Spleen (tissue), 11 donors: ENCODE measurements around the gene APOL4. TPM values are rescaled to one million over a fixed set of nuclear protein-coding genes. Genes with fewer than 3 reads are reported as not detected.

Experiments used
- DNase-seq: peaks from one replicate; pipeline ENCODE4 v3.0.0-alpha.2; 2020
- H3K27ac ChIP-seq, 8 donors: fragments of 200-600 bp; sonication (generic) in 7 of 8; 1 replicate in 4 of 8; 2 replicates in 4 of 8; pipeline versions ENCODE4 v1.5.0 to v1.8.0; 2016 to 2021; ENCODE audit warnings: inconsistent platforms in 4 of 8, mild to moderate bottlenecking in 4 of 8, moderate library complexity in 1 of 8
- H3K27me3 ChIP-seq, 7 donors: fragments of 200-600 bp; sonication (generic) in 6 of 7; replicated peaks in 1 of 7; 1 replicate in 4 of 7; 2 replicates in 3 of 7; pipeline versions ENCODE4 v1.5.0 to v1.8.0; 2016 to 2021; ENCODE audit warnings: inconsistent platforms in 3 of 7, mild to moderate bottlenecking in 1 of 7
- H3K36me3 ChIP-seq, 6 donors: fragments of 200-600 bp; sonication (generic) in 5 of 6; 1 replicate in 4 of 6; 2 replicates in 2 of 6; pipeline versions ENCODE4 v1.5.0 to v1.8.0; 2016 to 2021; ENCODE audit warnings: inconsistent platforms in 2 of 6
- H3K4me1 ChIP-seq, 6 donors: fragments of 200-600 bp; sonication (generic) in 5 of 6; 1 replicate in 3 of 6; 2 replicates in 3 of 6; pipeline versions ENCODE4 v1.5.0 to v1.8.0; 2016 to 2021; ENCODE audit warnings: inconsistent platforms in 3 of 6
- H3K4me3 ChIP-seq, 8 donors: fragments of 200-600 bp; sonication (generic) in 7 of 8; 1 replicate in 4 of 8; 2 replicates in 4 of 8; pipeline versions ENCODE4 v1.5.0 to v1.8.0; 2016 to 2021; ENCODE audit warnings: inconsistent platforms in 4 of 8, mild to moderate bottlenecking in 4 of 8, moderate library complexity in 2 of 8
- H3K9me3 ChIP-seq, 8 donors: fragments of 200-600 bp; sonication (generic) in 7 of 8; 1 replicate in 4 of 8; 2 replicates in 4 of 8; pipeline versions ENCODE4 v1.5.0 to v1.8.0; 2016 to 2021; ENCODE audit warnings: inconsistent platforms in 4 of 8
- CTCF ChIP-seq, 11 experiments: fragments of 200-600 bp in 7 of 11; fragments of 450-650 bp in 4 of 11; sonication (generic) in 4 of 11; IDR thresholded peaks in 8 of 11; conservative IDR thresholded peaks in 3 of 11; 1 replicate in 7 of 11; 2 replicates in 4 of 11; pipeline versions ENCODE4 v1.4.0 to v1.8.0; 2016 to 2021; ENCODE audit warnings: antibody characterized with exemption in 11 of 11, inconsistent platforms in 4 of 11, mild to moderate bottlenecking in 1 of 11
- POLR2A ChIP-seq, 3 donors: fragments of 450-650 bp; IDR thresholded peaks; one replicate each; pipeline ENCODE4 v1.5.1; 2017; ENCODE audit warnings: antibody characterized with exemption in 3 of 3, mild to moderate bottlenecking in 1 of 3
- POLR2AphosphoS5 ChIP-seq, 3 donors: sonication (generic); formaldehyde crosslinking; IDR thresholded peaks; one replicate each; pipeline ENCODE4 v1.5.1; 2017; ENCODE audit warnings: antibody characterized with exemption in 3 of 3
- WGBS, 5 donors: extraction: QIAGEN DNeasy Blood & Tissue Kit in 3 of 5; methylation state at CpG; one replicate each; pipeline versions ENCODE4 v1.1.5 to v1.1.7; 2013 to 2018; 5-methylcytosine and 5-hydroxymethylcytosine counted together
- intact Hi-C: fragments of 100-400 bp; cut with DNase I; formaldehyde crosslinking; loops from one replicate; pipeline ENCODE4 v1.15.0; 2023; ENCODE audit warnings: low total_unique reads
- polyA plus RNA-seq, 3 donors: library from polyadenylated mRNA; stranded (reverse); fragments of 200-250 nt; gene quantifications; one replicate each; pipeline ENCODE4 v1.2.1, GENCODE V29; 2013
- total RNA-seq, 7 donors: library from RNA; depleted of rRNA in 3 of 7; stranded (reverse); fragments of >200 nt in 3 of 7; fragmentation: NEBNext Ultra II Directional in 4 of 7; extraction: Animal tissue kit (Norgen Biotek cat#: 25700) in 4 of 7; gene quantifications; one replicate each; pipeline versions ENCODE4 v1.1.0 to v1.2.1, GENCODE V29; 2016 to 2021
- donor health status: healthy with polysubstance abuse.
- donor health status: DM: no; HTN: no; CAD: no; lungs with moderate emphysema.
- donor health status: DM: no; HTN: no; CAD: no.
- donor health status: Bipolar disorder and iron deficiency.
- donor health status: healthy.
- donor health status: DM: no; HTN: no; CAD: no.
- donor health status: DM: yes; HTN: yes; CAD: no.

APOL4 gene
- total and polyA plus RNA-seq, 10 donors: 2.5 to 14.4 (median 3.9) TPM; not detected in 1

- DNase-seq: no peak
- Histone ChIP-seq H3K4me3 (peak overlapping the region; percentile 43 to 88 (median 66)), H3K4me1 (peaks cover 31 to 74% (median 58%) of the 10 kb centered on the region in 6 donors), H3K36me3 (peaks cover 0 to 53% (median 20%) of the 10 kb centered on the region in 6 donors), H3K9me3 (peaks cover 0 to 4% (median 0%) of the 10 kb centered on the region in 8 donors), H3K27ac (peak overlapping the region; percentile 76 to 96 (median 92)), H3K27me3 (no peaks in the 10 kb centered on the region)
- intact Hi-C loops: no loop called here
- 51 to 65% (median 59%) methylated on average over 12 of the region's 12 CpGs for WGBS, 5 donors
- TF ChIP-seq POLR2A (IDR thresholded peaks at IDR 0.05) (no peak), POLR2AphosphoS5 (IDR thresholded peaks at IDR 0.05) (peak in 1 of 3 donors; percentile 10)
Measured at GRCh38 chr22:36237462-36238372, 36.1 kb upstream of the APOL4 start.

DNA sequence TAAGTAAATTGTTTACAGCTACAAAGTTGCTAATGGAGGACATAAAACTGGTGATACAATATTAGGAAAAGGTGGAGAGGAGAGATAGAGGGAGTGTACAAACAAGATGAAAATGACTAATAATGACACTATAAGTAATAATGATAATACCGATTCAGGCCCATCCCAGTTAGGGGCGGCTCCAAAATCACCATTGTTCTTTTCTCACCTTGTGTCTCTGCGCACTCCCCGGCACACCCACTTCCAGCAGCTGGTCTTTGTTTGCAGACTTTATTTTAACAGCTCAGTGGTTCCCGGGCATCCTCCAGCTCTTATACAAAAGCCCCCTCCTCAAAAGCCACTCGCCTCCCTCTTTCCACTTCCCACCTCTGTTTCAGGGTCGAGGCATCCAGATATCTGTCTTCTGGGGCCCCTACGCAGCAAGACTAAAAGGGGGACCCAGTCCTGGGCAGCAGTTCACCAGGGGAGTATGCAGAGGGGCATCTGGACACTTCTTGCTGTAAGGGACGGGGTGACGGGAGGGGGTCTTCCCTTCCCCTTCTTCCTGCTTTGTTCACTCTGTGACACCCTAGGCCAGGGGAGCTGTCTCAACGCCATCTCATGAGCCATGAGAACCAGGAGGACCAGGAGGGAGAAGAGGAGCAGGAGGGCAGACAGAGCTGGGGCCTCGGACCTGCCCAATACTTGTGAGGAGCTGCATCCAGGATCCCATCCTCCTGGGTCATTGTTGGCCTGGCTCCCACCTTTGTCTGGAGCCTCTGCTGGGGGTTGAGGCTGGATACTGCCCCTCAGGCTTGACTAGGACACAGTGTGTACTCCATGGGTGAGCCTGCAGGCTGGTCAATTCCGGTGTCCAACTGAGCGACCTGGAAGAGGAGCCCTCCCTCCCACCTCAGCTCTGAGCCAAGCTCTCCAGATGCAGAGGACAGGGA lies 35.0 kb upstream of the APOL4 start:
- TF ChIP-seq POLR2A (IDR thresholded peaks at IDR 0.05) (no peak), CTCF (IDR thresholded peaks at IDR 0.05 in 8 of 11, conservative IDR thresholded peaks at IDR 0.05 in 3 of 11) (no peak), POLR2AphosphoS5 (IDR thresholded peaks at IDR 0.05) (no peak)
- H3K4me3 ChIP-seq: peak overlapping the region in 6 of 8 donors; percentile 5 to 88 (median 66)
- peak overlapping the region in 6 of 8 donors; percentile 90 to 96 (median 94) for H3K27ac ChIP-seq
- no peak for DNase-seq
- peaks cover 0 to 63% (median 29%) of the 10 kb centered on the region in 6 donors for H3K36me3 ChIP-seq
- 72 to 86% (median 85%) methylated on average over 14 of the region's 14 CpGs for WGBS, 5 donors
- no peaks in the 10 kb centered on the region for H3K9me3 ChIP-seq
- no peaks in the 10 kb centered on the region for H3K27me3 ChIP-seq
- peaks cover 31 to 83% (median 62%) of the 10 kb centered on the region in 6 donors for H3K4me1 ChIP-seq
- intact Hi-C loops: no loop called here

DNA sequence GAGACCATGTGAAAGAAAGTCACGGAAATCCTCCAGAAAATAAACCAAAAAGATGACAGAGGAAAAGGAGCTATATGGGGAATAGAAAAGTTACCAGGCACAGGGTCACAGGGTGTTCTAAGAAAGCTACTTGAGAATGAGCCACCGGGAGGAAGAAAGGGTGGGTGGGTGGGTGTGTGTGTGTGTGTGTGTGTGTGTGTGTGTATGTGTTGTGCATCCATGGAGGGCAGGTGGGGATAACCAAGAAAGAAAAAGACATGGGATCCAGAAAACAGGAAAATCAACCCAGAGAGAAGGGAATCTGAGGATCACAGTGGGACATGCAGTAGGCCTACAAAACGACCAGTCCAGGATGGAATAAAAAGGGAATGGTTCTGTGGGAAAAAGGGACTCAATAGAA lies 34.0 kb upstream of the APOL4 start:
- TF ChIP-seq CTCF (IDR thresholded peaks at IDR 0.05 in 8 of 11, conservative IDR thresholded peaks at IDR 0.05 in 3 of 11): no peak
- no peak for TF ChIP-seq POLR2A (IDR thresholded peaks at IDR 0.05)
- no peak for TF ChIP-seq POLR2AphosphoS5 (IDR thresholded peaks at IDR 0.05)
- Histone ChIP-seq H3K27ac (peak overlapping the region in 1 of 8 donors; percentile 95), H3K4me3 (peak overlapping the region in 1 of 8 donors; percentile 88), H3K9me3 (no peaks in the 10 kb centered on the region), H3K27me3 (no peaks in the 10 kb centered on the region), H3K4me1 (peaks cover 31 to 90% (median 62%) of the 10 kb centered on the region in 6 donors), H3K36me3 (peaks cover 0 to 74% (median 40%) of the 10 kb centered on the region in 6 donors)
- intact Hi-C loops: no loop called here
- DNase-seq: no peak
- WGBS, 5 donors: 73 to 89% (median 80%) methylated on average over 3 of the region's 3 CpGs

DNA sequence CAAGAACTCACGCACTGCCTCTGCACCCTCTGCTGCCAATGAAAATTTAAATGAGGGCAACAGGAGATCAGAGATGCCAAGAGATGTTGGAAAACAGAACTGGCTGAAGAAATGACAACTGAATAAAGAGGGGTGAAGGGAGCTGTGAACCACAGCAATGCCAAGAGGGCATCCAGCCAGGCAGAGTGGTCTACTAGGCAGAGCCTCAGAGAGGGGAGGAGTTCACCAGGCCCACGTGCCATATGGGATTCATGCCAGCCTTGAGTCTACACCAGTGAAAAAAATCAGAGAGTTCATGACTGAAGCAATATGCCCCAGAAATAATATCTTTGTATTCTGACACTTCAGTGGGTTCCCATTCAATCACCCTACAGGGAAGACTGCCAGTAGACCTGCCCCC lies 33.3 kb upstream of the APOL4 start:
- Histone ChIP-seq H3K4me1 (peaks cover 29 to 84% (median 60%) of the 10 kb centered on the region in 6 donors), H3K27me3 (no peaks in the 10 kb centered on the region), H3K36me3 (peaks cover 0 to 80% (median 47%) of the 10 kb centered on the region in 6 donors), H3K4me3 (no peak overlapping the region), H3K9me3 (no peaks in the 10 kb centered on the region), H3K27ac (peak overlapping the region in 1 of 8 donors; percentile 33)
- intact Hi-C loops: no loop called here
- WGBS, 5 donors: 66 to 84% (median 72%) methylated on average over 2 of the region's 2 CpGs
- DNase-seq: no peak
- TF ChIP-seq POLR2A (IDR thresholded peaks at IDR 0.05): no peak
- TF ChIP-seq POLR2AphosphoS5 (IDR thresholded peaks at IDR 0.05): no peak
- no peak for TF ChIP-seq CTCF (IDR thresholded peaks at IDR 0.05 in 8 of 11, conservative IDR thresholded peaks at IDR 0.05 in 3 of 11)
